Right atrium auricular region (tissue), 2 donors: ENCODE measurements around the gene DDR1. TPM values are rescaled to one million over a fixed set of nuclear protein-coding genes. Genes with fewer than 3 reads are reported as not detected.
"Not testable (repeated sequence)": the region's sequence is repeated elsewhere in the genome, so short reads cannot be mapped to it uniquely, and the experiment has no call there.

Experiments used
- DNase-seq: peaks from one replicate; pipeline ENCODE4 v3.0.0-alpha.2; 2019; ENCODE audit warnings: low spot score
- H3K27ac ChIP-seq, 2 donors: fragments of 200-600 bp; sonication (generic); 1 replicate in 1 of 2; 2 replicates in 1 of 2; pipeline ENCODE4 v1.5.1; 2016 to 2019
- H3K27me3 ChIP-seq, 2 donors: fragments of 200-600 bp; sonication (generic); one replicate each; pipeline versions ENCODE4 v1.5.1 to v1.6.0; 2017 to 2019
- H3K36me3 ChIP-seq: fragments of 200-600 bp; sonication (generic); one replicate; pipeline ENCODE4 v1.5.1; 2016
- H3K4me1 ChIP-seq, 2 donors: fragments of 200-600 bp; sonication (generic); one replicate each; pipeline versions ENCODE4 v1.5.1 to v1.6.0; 2017 to 2019
- H3K4me3 ChIP-seq, 2 donors: fragments of 200-600 bp; sonication (generic); 1 replicate in 1 of 2; 2 replicates in 1 of 2; pipeline ENCODE4 v1.5.1; 2017 to 2019; ENCODE audit warnings: mild to moderate bottlenecking in 1 of 2, moderate library complexity in 1 of 2
- H3K9me3 ChIP-seq, 2 donors: fragments of 200-600 bp; sonication (generic); one replicate each; pipeline ENCODE4 v1.5.1; 2019
- CTCF ChIP-seq, 2 donors: fragments of 200-600 bp; sonication (generic); IDR thresholded peaks; one replicate each; pipeline ENCODE4 v1.5.1; 2019; ENCODE audit warnings: antibody characterized with exemption in 2 of 2
- total RNA-seq, 2 donors: library from RNA; depleted of rRNA; stranded (reverse); fragments of >200 nt; gene quantifications; one replicate each; pipeline ENCODE4 v1.1.0, GENCODE V29; 2016

The DDR1 gene
- total RNA-seq, 2 donors from 2014 or later = 61.7 to 106 TPM

- Histone ChIP-seq H3K27ac (no peak overlapping the region), H3K4me3 (no peak overlapping the region), H3K9me3 (no peaks in the 10 kb centered on the region), H3K27me3 (no peaks in the 10 kb centered on the region), H3K36me3 (peaks cover 17% of the 10 kb centered on the region), H3K4me1 (no peaks in the 10 kb centered on the region)
- DNase-seq = no peak
- no peak for TF ChIP-seq CTCF (IDR thresholded peaks at IDR 0.05)
Measured at GRCh38 chr6:30902709-30903108, 18.4 kb downstream of the DDR1 start.

DNA sequence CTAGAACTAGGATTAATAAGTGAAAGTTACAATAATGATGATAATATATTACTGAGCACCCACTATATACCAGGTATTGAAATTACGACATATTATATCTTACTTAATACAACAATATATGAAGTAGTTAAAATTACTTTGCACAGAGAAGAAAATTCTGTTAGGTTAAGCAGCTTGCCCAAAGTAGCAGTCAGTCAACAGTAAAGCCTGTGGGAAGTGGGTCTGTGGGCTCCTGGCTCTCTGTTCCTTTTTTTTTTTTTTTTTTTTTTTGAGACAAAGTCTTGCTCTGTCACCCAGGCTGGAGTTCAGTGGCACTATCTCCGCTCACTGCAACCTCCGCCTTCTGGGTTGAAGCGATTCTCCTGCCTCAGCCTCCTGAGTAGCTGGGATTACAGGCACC, 18.9 kb downstream of the DDR1 start:
- no peak overlapping the region for H3K27ac ChIP-seq
- no peak for TF ChIP-seq CTCF (IDR thresholded peaks at IDR 0.05)
- H3K36me3 ChIP-seq = peaks cover 12% of the 10 kb centered on the region
- no peaks in the 10 kb centered on the region for H3K9me3 ChIP-seq
- no peaks in the 10 kb centered on the region for H3K27me3 ChIP-seq
- no peak for DNase-seq
- H3K4me1 ChIP-seq = no peaks in the 10 kb centered on the region
- H3K4me3 ChIP-seq = no peak overlapping the region

DNA sequence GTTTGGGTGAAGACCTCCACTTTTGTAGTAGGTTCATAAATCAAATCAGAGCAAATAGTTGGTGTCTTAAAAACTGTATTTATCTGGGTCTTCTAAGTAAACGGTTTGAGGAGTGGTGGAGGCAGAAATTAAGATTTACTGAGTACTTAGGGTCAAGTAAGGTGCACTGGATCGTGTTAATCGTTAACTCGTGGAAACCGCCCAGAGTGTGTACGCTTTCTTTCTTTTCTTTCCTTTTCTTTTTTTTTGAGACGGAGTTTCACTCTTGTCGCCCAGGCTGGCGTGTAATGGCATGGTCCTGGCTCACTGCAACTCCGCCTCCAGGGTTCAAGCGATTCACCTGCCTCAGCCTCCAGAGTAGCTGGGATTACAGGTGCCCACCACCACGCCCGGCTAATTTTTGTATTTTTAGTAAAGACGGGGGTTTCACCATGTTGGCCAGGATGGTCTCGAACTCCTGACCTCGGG, 23.0 kb downstream of the DDR1 start:
- H3K9me3 ChIP-seq, H3K27ac ChIP-seq, DNase-seq, H3K27me3 ChIP-seq: not testable (repeated sequence)
- H3K4me1 ChIP-seq = peaks cover 0 to 12% of the 10 kb centered on the region in 2 donors
- peak overlapping the region; percentile 38 to 84 for H3K4me3 ChIP-seq
- H3K36me3 ChIP-seq = peaks cover 24% of the 10 kb centered on the region

DNA sequence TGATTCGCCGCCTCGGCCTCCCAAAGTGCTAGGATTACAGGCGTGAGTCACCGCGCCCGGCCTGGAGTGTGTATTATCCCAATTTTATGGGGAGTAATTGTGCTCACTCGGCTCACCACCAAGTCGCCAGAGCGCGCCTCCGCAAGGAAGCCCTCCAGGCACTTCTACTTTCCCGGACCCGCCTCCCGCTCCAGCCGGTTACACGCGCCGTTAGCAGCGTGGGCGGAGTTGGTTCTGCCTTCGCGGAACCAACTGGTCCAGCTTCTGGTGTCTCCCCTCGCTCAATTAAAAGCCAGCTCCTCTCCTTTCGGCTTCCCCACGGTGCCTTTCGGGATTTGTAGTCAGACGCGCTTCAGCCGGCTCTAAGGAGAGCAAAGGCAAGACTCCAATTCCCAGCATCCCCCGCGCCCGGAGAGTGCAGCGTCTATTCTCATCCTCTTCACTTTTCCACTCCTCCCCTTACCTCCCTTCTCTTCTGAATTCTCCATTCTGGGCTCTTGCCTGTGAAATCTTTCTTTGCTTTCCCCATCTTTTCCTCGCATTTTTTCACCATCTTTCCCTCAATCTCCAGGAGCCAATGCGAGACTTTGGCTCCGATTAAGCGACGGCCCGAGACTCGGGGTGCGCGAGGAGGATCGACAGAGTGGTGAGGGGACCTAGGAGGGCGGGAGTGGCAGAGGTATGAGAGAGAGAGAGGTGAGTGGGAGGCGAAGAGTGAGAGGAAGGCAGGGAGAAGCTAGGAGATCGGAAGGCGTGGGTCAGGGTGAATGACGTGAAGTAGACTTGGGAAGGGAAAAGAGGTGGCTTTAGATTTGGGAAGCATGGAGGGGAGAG, 23.7 kb downstream of the DDR1 start, which contains the start of gene GTF2H4:
Gene GTF2H4, plus strand, starts transcription at position 450 of the 834 bp plus-strand sequence.
- peak; percentile 97 for DNase-seq
- Histone ChIP-seq H3K4me1 (peaks cover 0 to 12% of the 10 kb centered on the region in 2 donors), H3K36me3 (peaks cover 28% of the 10 kb centered on the region), H3K27me3 (no peaks in the 10 kb centered on the region), H3K27ac (peak within 1 kb of the TSS; percentile 25 to 65), H3K9me3 (no peaks in the 10 kb centered on the region), H3K4me3 (peak within 1 kb of the TSS; percentile 58 to 84)
- no peak for TF ChIP-seq CTCF (IDR thresholded peaks at IDR 0.05)

DNA sequence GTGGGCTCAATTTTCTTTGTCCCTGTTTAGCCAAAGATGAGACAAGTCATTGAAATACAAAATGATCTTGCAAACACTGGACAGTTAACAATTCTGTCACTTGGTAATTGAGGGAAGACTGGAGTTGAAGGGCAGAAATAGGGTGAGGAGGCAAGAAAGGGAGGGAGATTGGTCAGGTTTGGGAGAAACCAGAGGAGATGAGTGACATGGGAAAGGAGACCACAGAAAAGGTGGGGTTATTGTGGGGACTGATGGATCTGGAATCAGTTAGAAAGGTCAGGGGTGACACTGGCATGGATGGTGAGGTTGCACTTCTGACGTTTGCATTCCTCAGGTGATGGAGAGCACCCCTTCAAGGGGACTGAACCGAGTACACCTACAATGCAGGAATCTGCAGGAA, 24.4 kb downstream of the DDR1 start:
- H3K27ac ChIP-seq = no peak overlapping the region
- no peak for TF ChIP-seq CTCF (IDR thresholded peaks at IDR 0.05)
- no peaks in the 10 kb centered on the region for H3K27me3 ChIP-seq

GRCh38 chr6:30910473-30910872, 26.2 kb downstream of the DDR1 start:
- DNase-seq, H3K27ac ChIP-seq, H3K27me3 ChIP-seq, H3K9me3 ChIP-seq, H3K4me3 ChIP-seq: not testable (repeated sequence)
- Histone ChIP-seq H3K36me3 (peaks cover 28% of the 10 kb centered on the region), H3K4me1 (peaks cover 0 to 30% of the 10 kb centered on the region in 2 donors)

More for the DNA sequence above, 24.4 kb downstream of the DDR1 start:
- no peaks in the 10 kb centered on the region for H3K9me3 ChIP-seq
- peaks cover 28% of the 10 kb centered on the region for H3K36me3 ChIP-seq
- DNase-seq = no peak
- H3K4me3 ChIP-seq = peak overlapping the region; percentile 58 to 84
- H3K4me1 ChIP-seq = peaks cover 0 to 17% of the 10 kb centered on the region in 2 donors
